Subcutaneous preadipocyte (primary cell): ENCODE measurements around the gene GOLT1B. TPM values are rescaled to one million over a fixed set of nuclear protein-coding genes. Genes with fewer than 3 reads are reported as not detected.

Source experiments
- total RNA-seq: library from RNA; depleted of rRNA; stranded (reverse); fragments of >200 nt; gene quantifications from 2 replicates; pipeline ENCODE4 v1.2.3, GENCODE V29; 2012

GOLT1B gene, protein sequence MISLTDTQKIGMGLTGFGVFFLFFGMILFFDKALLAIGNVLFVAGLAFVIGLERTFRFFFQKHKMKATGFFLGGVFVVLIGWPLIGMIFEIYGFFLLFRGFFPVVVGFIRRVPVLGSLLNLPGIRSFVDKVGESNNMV
- total RNA-seq, result 42.3 and 51.0 TPM in 2 replicates

GRCh38 chr12:21501258-21502163, at the start of gene GOLT1B, which contains the start of gene RECQL:
GOLT1B (plus strand) TSS chr12:21501789; CDS start chr12:21501924, 135 bp downstream.
RECQL (minus strand) TSS chr12:21501635; CDS start chr12:21499570, 2,065 bp downstream.

GRCh38 chr12:21526053-21526452, 24.5 kb downstream of the GOLT1B start, which contains the start of gene SPX:
SPX (plus strand) TSS chr12:21526296; CDS start chr12:21526473, 177 bp downstream.

Other genes with a start within 250 kb of the GOLT1B start
- not detected in 2 replicates for gene SLCO1A2, start 166.9 kb upstream of the GOLT1B start, total RNA-seq
- gene IAPP, start 128.9 kb upstream of the GOLT1B start, total RNA-seq, result not detected in 2 replicates
- 7.7 and 11.1 TPM in 2 replicates for gene PYROXD1, start 64.1 kb upstream of the GOLT1B start, total RNA-seq
- gene RECQL, start 154 bp upstream of the GOLT1B start, total RNA-seq, result 79.0 and 111 TPM in 2 replicates
- under 0.01 and 0.98 TPM in 2 replicates for gene SPX, start 24.5 kb downstream of the GOLT1B start, total RNA-seq
- not detected in 2 replicates for gene GYS2, start 103.1 kb downstream of the GOLT1B start, total RNA-seq
- gene LDHB, start 156.1 kb downstream of the GOLT1B start, total RNA-seq, result 479 and 548 TPM in 2 replicates